ENCODE measurements around the gene POC1A. TPM values are rescaled to one million over a fixed set of nuclear protein-coding genes. Genes with fewer than 3 reads are reported as not detected.

POC1A gene
- total and polyA plus RNA-seq, 10 of the 15 experiments (the other 5 are each of a cell fraction or from before 2014, with no cell fraction given) = 8.5 to 49.8 (median 23.5) TPM

- Histone ChIP-seq H3K4me1 (ENCODE audit: control insufficient read depth, insufficient read depth, low read length) (peaks cover 5% of the 10 kb centered on the region), H3K79me2 (ENCODE audit: control insufficient read depth, insufficient read depth, low read length) (no peaks in the 10 kb centered on the region), H3K27me3 (replicated peaks in 1 of 2; ENCODE audit: control insufficient read depth in 2 of 2, insufficient read depth in 2 of 2, low read length in 1 of 2) (no peaks in the 10 kb centered on the region), H4K20me1 (ENCODE audit: control insufficient read depth, insufficient read depth) (no peaks in the 10 kb centered on the region), H3K9me3 (replicated peaks; ENCODE audit: control insufficient read depth, insufficient read depth, low read length) (no peaks in the 10 kb centered on the region), H3K4me2 (ENCODE audit: control insufficient read depth, insufficient read depth) (no peak overlapping the region), H3K4me3 (no peak overlapping the region), H3K36me3 (ENCODE audit: control insufficient read depth in 2 of 2, insufficient read depth in 2 of 2, low read length in 1 of 2) (peaks cover 8 to 11% of the 10 kb centered on the region in 2 experiments), H3K9ac (ENCODE audit: control insufficient read depth, insufficient read depth, low read length) (no peak overlapping the region), H2AFZ (ENCODE audit: control insufficient read depth, low read depth, low read length) (no peak overlapping the region), H3K27ac (ENCODE audit: control insufficient read depth, insufficient read depth) (no peak overlapping the region)
- ATAC-seq (no peak), FAIRE-seq (no peak), DNase-seq (ENCODE audit: low read depth, low spot score) (no peak)
- 48% methylated on average over 8 of the region's 8 CpGs for WGBS (ENCODE audit: insufficient coverage, insufficient replicate concordance, low lambda C conversion rate, missing lambda C conversion rate)
- TF ChIP-seq EP300 (IDR thresholded peaks at IDR 0.05; ENCODE audit: borderline replicate concordance in 1 of 2, control insufficient read depth in 1 of 2, low read depth in 2 of 2, low read length in 2 of 2) (no peak), RCOR1 (conservative IDR thresholded peaks at IDR 0.05; ENCODE audit: low read depth, low read length) (no peak), BCLAF1 (IDR thresholded peaks at IDR 0.05) (no peak), SIX5 (IDR thresholded peaks at IDR 0.05; ENCODE audit: low read depth, low read length, severe bottlenecking) (no peak), BMI1 (IDR thresholded peaks at IDR 0.05; ENCODE audit: borderline replicate concordance) (no peak), PRDM15 (CRISPR knock-in tag; IDR thresholded peaks at IDR 0.05) (no peak), PML (IDR thresholded peaks at IDR 0.05; ENCODE audit: low read length) (no peak), CUX1 (IDR thresholded peaks at IDR 0.05; ENCODE audit: insufficient replicate concordance, low read depth, low read length) (no peak), MAX (IDR thresholded peaks at IDR 0.05; ENCODE audit: low read depth, low read length) (no peak), HDGF (IDR thresholded peaks at IDR 0.05) (no peak)
- intact Hi-C loops (cut with micrococcal nuclease; ENCODE audit: unreplicated experiment) (no loop called here), in situ Hi-C loops (cut with MboI) (no loop called here)
- ChIA-PET SMC1A (ENCODE audit: uncharacterized antibody, unreplicated experiment) (interaction anchor here (1.1 to 1.6 kb wide), 4 partner anchors 12 to 143 kb away, joined by 3 to 5 read pairs (median 4); no protein-coding TSS in a partner anchor), CTCF (interaction anchor here (0.7 to 10.1 kb wide), 4 partner anchors 9 to 144 kb away, joined by 3 to 169 read pairs (median 15); no protein-coding TSS in a partner anchor), POLR2A (interaction anchor here (0.7 kb wide), 1 partner anchor 180 kb away, joined by 3 read pairs; no protein-coding TSS in a partner anchor), RAD21 (ENCODE audit: unreplicated experiment) (interaction anchor here (0.9 to 2.0 kb wide), 4 partner anchors 73 to 143 kb away, joined by 3 to 7 read pairs (median 4); no protein-coding TSS in a partner anchor)
- BruUV-seq (replicated peaks) = no TSS peak
Measured at GRCh38 chr3:52147804-52148203, 6.4 kb downstream of the POC1A start.

All from GM12878 (cell line).